ENCODE measurements around the gene PAPOLA.

PAPOLA gene

GRCh38 chr14:96565811-96566210 lies 63.6 kb downstream of the PAPOLA start:
- DNase-seq (ENCODE audit: low spot score) = no peak

DNA sequence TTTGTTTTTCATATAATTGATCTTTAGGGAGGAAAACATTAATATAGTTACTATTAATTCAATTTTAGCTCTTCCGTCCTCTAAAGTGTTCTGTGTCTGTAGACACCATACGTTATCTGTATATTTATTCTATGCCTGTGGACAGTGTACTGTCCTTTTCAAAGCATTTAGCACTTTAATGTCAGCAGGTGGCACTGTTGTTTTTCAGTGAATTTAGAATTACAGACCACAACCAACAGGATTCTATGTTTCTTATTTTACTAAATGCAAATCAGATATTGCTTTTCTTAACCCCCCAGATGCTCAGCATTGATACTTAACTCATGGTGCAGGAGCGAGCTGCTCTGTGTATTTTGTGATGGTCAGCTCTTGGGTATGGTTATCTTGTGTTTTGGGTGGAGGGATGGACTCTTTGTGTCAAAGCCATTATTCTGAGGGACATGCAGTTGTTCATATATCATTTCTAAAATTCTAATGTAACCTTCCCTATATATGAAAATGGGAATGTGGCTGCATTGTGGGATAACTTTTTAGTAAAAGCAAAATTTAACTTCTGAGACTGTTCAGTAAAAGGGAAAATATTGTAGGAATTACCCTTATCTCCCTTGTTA lies 65.2 kb downstream of the PAPOLA start:
- DNase-seq (ENCODE audit: low spot score) = peak; percentile 19

DNA sequence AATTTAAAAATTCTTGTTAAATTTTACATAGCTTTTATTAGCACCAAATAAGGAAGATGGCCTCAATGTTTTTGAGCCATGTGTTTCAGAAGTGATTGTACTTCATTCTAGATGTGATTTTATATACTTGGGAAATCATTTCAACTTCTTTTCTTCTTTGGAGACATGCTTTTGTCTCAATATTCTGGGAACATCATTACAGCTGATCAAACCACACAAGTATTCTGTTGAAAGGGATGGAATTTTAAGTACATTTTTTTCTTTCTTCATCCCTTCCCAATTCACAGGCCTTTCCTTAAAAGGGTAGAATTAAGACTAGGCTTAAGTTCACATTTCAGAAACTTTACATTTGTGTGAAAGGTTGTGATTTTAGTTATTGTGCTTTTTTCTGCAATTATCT lies 66.4 kb downstream of the PAPOLA start:
- no peak for DNase-seq (ENCODE audit: low spot score)

GRCh38 chr14:96571311-96571710 lies 69.1 kb downstream of the PAPOLA start:
- no peak for DNase-seq (ENCODE audit: low spot score)

GRCh38 chr14:96573473-96574100 lies 71.4 kb downstream of the PAPOLA start:
- no peak for DNase-seq (ENCODE audit: low spot score)

- no peak for DNase-seq (ENCODE audit: low spot score)
These were observed 72.0 kb downstream of the PAPOLA start for GRCh38 chr14:96574171-96574632.

DNA sequence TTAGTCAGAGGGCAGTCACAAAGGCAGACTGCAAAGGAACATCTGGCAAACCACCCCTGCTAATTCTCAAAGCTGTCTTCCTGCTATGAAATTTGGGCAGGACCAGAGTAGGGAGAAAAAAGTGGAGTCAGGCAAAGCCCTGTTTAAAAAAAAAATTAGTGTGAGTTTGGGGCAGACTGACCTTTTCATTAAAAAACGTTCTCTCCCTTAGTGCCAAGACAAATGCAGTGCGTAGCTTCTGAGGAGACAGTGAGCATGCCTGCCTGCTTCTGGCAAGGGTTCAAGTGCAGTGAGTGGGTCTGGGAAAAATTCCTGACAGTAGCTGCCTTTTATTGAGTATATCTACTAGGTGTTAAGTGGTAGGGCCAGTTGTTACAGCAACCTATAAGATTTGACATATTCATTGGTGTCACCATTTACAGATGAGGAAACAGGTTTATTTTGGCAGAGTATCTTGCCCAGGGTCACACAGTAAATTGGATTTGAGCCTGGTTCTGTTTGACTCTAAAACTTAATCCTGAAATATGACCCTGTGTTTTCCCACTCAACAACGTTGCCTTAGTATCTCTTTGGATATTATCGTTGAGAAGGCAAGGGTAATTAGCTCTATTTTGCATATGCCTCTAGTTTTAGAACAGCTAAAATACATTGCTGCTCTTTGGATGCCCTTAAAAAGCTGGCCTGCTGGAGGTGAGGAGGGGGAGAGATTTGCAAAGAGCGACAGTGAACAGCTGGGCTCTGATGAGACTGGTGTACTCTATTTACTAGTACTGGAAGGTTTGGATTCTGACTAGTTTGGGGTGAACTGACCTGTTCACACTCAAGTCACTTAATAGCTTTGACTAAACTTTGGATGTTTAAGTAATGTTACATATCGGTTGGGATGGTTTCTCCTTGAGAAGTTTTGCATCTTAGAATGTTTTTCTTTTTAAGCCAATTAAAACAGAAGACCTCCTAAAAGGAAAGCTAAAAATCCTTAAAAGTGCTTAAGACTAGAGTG lies 72.8 kb downstream of the PAPOLA start:
- no peak for DNase-seq (ENCODE audit: low spot score)

DNA sequence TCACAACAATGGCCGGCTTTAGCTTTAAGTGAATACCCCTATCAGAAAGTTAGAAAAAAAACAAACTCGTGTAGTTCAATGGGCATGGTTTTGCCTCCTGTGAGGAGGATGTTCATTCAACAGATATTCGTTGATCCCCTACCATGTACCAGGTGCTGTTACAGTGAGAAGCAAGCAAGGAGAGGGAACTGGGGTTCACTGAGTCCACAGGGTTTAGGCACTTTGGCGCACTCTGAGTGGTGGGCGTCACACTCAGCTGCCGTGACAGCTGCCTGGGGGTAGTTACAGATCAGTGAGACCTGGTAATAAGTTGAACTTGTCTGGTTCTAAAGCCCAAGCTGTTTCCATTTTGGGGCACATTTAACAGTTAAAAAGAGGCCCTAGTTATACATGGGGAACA lies 74.2 kb downstream of the PAPOLA start:
- DNase-seq (ENCODE audit: low spot score) = no peak

DNA sequence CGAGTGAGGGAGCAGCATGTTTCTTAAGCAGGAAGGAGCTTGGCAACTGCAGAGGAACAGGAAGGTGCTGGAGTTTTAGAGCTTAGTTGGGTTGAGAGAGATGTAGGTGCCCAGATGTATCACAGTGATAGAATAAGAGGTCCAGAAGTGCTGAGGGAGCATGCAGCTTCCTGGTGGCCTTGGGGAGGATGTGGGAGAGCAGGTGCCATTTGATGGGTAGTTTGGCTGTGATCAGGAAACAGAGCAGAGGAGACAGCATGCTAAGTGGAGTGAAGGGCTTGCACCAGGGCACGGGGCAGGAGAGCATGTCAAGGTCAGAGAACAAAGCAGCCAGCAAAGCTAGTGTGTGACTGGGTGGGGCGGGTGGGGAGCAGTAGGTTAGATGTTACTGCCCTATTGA lies 74.8 kb downstream of the PAPOLA start:
- no peak for DNase-seq (ENCODE audit: low spot score)

DNA sequence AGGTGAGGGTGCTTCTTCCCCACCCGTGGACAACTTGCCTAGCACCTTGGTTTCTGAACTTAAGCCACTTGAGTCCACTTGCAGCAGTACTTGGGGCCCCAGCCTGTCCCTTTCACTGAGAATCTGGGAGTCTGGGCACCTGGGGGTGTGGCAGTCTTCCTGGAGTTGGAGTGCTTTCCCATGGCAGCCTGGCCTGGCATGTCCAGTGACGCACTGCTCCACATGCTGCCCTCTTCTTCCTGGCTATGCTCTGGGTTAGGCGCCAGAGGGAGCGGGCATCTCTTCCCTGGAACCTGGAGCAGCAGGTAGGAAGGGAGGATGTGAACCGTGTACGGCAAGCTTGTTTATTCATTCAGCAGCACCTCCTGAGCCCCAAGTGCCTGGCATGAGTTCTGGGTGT lies 76.4 kb downstream of the PAPOLA start:
- no peak for DNase-seq (ENCODE audit: low spot score)

DNA sequence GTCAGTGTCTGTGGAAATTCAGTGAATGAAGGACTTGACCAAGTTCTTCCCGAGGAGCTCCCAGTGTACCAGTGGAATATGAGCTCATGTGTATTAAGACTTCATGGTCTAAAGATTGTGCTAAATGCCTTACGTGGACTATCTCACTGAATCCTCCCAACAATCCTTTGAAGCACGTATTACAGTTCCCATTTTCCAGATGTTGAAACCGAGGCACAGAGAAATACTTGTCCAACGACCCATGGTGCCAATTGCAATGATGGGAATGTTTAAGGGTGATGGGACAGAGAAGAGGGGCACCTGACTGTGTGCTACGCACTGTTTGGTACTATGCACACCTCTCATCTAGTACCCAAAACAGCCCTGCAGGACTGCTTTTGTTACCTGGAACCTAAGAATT lies 77.2 kb downstream of the PAPOLA start:
- DNase-seq (ENCODE audit: low spot score) = no peak

DNA sequence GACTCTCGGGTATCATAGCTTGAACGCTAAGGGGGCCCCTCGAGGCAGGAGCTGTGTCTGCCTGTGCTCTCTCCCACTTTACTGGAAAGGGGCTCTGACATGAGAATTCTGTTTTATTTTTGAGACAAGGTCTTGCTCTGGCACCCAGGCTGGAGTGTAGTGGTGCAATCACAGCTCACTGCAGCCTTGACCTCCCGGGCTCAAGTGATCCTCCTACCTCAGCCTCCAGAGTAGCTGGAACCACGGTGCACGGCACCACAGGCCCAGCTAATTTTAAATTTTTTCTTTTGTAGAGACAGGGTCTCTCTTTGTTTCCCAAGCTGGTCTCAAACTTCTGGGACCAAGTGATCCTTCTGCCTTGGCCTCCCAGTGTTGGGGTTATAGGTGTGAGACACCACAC lies 77.7 kb downstream of the PAPOLA start:
- no peak for DNase-seq (ENCODE audit: low spot score)

DNA sequence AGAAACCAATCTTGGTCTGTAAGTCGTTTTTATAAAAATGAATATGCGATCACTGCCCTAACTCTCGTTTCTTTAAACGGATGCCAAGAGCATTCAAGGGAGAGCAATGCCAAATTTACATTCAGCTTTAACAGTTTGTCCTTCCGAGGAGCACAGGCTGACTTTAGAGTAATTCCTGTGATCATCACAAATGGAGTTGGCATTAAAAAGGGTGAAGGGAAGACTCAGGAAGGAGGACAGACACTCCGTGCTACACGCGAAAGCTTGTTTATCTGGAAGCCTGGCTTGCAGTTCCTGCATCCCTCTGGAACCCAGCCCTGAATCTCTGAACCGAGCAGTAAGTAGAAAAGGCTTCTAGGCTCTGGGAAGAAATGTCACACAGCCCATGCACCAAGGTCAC lies 78.4 kb downstream of the PAPOLA start:
- DNase-seq (ENCODE audit: low spot score) = no peak

DNA sequence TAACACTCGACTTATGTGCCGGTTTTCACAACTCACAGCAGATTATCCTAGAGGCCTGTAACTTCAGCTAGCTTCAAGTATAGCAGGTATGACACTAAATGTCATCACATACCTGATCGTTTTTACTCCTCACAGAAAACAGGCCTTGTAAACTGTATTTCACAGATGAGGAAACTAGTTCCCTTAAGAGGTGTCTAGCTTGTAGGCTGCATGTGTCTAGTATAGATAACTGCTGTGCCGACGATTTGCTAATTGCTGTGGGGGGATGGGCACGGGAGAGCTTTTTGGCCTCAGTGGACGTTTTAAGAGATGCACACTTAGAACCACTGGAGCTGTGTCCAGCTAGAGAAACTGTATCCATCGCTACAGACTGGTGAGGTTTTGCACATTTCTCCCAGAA lies 78.8 kb downstream of the PAPOLA start:
- DNase-seq (ENCODE audit: low spot score) = no peak

GRCh38 chr14:96581902-96582301 lies 79.7 kb downstream of the PAPOLA start:
- no peak for DNase-seq (ENCODE audit: low spot score)

- DNase-seq (ENCODE audit: low spot score) = no peak
These were observed 80.3 kb downstream of the PAPOLA start for GRCh38 chr14:96582411-96582961.

- DNase-seq (ENCODE audit: low spot score) = no peak
These were observed 80.8 kb downstream of the PAPOLA start for GRCh38 chr14:96582995-96583394.

DNA sequence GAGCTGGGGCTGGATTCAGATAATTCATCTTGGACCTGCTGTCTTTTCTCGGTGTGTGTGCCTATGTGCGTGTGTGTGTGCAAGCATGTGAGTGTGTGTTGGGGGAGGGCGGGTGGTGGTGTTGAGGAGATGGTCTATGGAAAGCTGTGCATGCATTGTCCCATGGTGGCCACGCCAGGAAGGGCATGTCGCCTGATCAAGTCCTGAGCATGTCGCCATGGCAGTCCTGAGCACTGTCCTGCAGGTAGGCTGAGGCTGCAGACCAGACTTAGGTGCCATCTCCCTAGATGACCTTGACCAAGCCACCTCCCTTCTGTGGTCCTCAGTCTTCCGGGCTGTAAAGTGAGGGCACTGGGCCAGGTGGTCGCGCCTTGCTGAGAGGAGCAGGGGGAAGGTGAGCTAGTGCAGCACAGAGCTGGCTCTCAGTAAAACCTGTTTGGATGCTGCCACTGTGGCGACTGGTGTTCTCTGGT lies 81.4 kb downstream of the PAPOLA start:
- DNase-seq (ENCODE audit: low spot score) = no peak

DNA sequence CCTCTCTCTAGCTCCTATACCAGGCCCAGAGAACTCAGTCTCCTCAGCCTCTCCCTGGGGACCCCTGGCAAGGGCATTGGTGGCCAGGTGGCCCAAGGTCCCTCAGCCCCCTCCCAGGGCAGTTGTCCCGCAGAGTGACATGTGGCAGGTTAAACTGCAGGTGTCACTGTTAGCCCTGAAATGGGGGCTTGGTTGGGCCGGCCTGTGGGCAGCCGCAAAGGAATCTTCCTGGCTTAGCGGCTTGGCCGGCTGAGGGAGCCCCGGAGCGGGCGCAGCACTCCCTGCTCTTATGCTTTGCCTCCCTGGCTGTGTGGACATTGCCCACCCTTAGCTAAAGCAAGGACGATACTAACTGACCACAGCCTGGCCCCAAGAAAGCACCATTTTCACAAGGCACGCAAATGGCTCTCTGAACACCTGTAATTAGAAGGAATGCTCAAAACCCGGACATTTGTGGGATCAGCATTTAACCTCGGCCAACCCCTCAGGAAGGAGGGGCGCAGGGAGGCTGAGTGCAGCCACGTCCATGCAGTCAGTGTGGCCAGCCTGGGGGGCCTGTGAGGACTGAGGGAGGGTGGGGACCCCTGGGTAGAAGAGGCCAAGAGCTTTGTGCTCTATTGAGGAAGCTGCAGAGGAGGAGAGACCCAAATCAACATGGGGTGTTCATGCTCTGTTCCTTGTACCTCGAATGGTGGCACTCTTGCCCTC lies 82.2 kb downstream of the PAPOLA start:
- DNase-seq (ENCODE audit: low spot score) = no peak

GRCh38 chr14:96584907-96585671 lies 82.9 kb downstream of the PAPOLA start:
- DNase-seq (ENCODE audit: low spot score) = no peak

GRCh38 chr14:96585672-96586013 lies 83.5 kb downstream of the PAPOLA start:
- DNase-seq (ENCODE audit: low spot score) = no peak

Measured in putamen (tissue), 1 donor.